Measurements from ENCODE around the gene KMT2C. TPM values are rescaled to one million over a fixed set of nuclear protein-coding genes. Genes with fewer than 3 reads are reported as not detected.

KMT2C gene
- total and polyA plus RNA-seq, 2 of the 13 experiments (the other 11 are each of a cell fraction or from before 2014, with no cell fraction given) = 7.1 to 14.4 TPM

- TF ChIP-seq PRDM15 (CRISPR knock-in tag; IDR thresholded peaks at IDR 0.05) (peak; percentile 97), ZNF687 (CRISPR knock-in tag; IDR thresholded peaks at IDR 0.05) (peak; percentile 94), HDAC1 (CRISPR knock-in tag; IDR thresholded peaks at IDR 0.05) (peak; percentile 78), ZNF281 (CRISPR knock-in tag; IDR thresholded peaks at IDR 0.05; ENCODE audit: borderline replicate concordance) (peak; percentile 65; the same call in 1 of the 2 replicates), POGZ (CRISPR knock-in tag; IDR thresholded peaks at IDR 0.05) (peak; percentile 82), ZBTB40 (IDR thresholded peaks at IDR 0.05) (no peak), ZBTB40 (CRISPR knock-in tag; IDR thresholded peaks at IDR 0.05) (0 out of 2 replicates have a peak, but pooled peaks have one; percentile 34)
Observed at GRCh38 chr7:152436111-152436930, 518 bp upstream of the KMT2C start (continued).
